HepG2 (cell line): ENCODE measurements around the gene TASP1. TPM values are rescaled to one million over a fixed set of nuclear protein-coding genes. Genes with fewer than 3 reads are reported as not detected.

ENCODE experiments used
- ELF3 ChIP-seq: IDR thresholded peaks from 2 replicates; pipeline ENCODE4 v1.6.1; 2016; ENCODE audit warnings: missing genetic modification reagents, missing compliant biosample characterization
- FOSL2 ChIP-seq: sonication (generic); formaldehyde crosslinking; IDR thresholded peaks from 2 replicates; pipeline ENCODE4 v1.4.0; 2020; ENCODE audit warnings: missing genetic modification reagents
- HDAC2 ChIP-seq: sonication (generic); formaldehyde crosslinking; IDR thresholded peaks from 2 replicates; pipeline ENCODE4 v1.4.0; 2020; ENCODE audit warnings: missing genetic modification reagents
- REL ChIP-seq: sonication (generic); formaldehyde crosslinking; conservative IDR thresholded peaks from 2 replicates; pipeline ENCODE4 v1.8.0; 2022; ENCODE audit warnings: mild to moderate bottlenecking, missing genetic modification reagents, moderate library complexity
- SALL2 ChIP-seq: sonication (generic); formaldehyde crosslinking; IDR thresholded peaks from 2 replicates; pipeline ENCODE4 v1.8.1; 2023; ENCODE audit warnings: mild to moderate bottlenecking, missing genetic modification reagents, inconsistent platforms
- SOX6 ChIP-seq, 2 experiments: fragments of 450-650 bp in 1 of 2; sonication (generic) in 1 of 2; formaldehyde crosslinking in 1 of 2; IDR thresholded peaks; 2 replicates each; pipeline versions ENCODE4 v1.4.0 to v1.6.1; 2017 to 2020; ENCODE audit warnings: antibody characterized with exemption in 1 of 2, mild to moderate bottlenecking in 1 of 2, missing genetic modification reagents in 1 of 2
- STAG1 ChIP-seq: sonication (generic); formaldehyde crosslinking; IDR thresholded peaks from 2 replicates; pipeline ENCODE4 v1.4.0; 2020; ENCODE audit warnings: missing genetic modification reagents
- TCF7 ChIP-seq: sonication (generic); IDR thresholded peaks from 2 replicates; pipeline ENCODE4 v1.6.1; 2016; ENCODE audit warnings: antibody characterized with exemption, low read depth
- TEAD3 ChIP-seq: optimal IDR thresholded peaks from 2 replicates; pipeline ENCODE3; 2016; ENCODE audit warnings: borderline replicate concordance
- ZBTB7A ChIP-seq: sonication (generic); formaldehyde crosslinking; IDR thresholded peaks from 2 replicates; pipeline ENCODE4 v1.8.0; 2022; ENCODE audit warnings: mild to moderate bottlenecking, missing genetic modification reagents
- ZMYM4 ChIP-seq: sonication (generic); formaldehyde crosslinking; IDR thresholded peaks from 2 replicates; pipeline ENCODE4 v1.8.1; 2023; ENCODE audit warnings: mild to moderate bottlenecking, missing genetic modification reagents
- ZNF773 ChIP-seq: sonication (generic); formaldehyde crosslinking; IDR thresholded peaks from 2 replicates; pipeline ENCODE4 v1.4.0; 2020; ENCODE audit warnings: missing genetic modification reagents, borderline replicate concordance
- ZSCAN20 ChIP-seq: sonication (generic); formaldehyde crosslinking; IDR thresholded peaks from 2 replicates; pipeline ENCODE4 v1.4.0; 2020; ENCODE audit warnings: missing genetic modification reagents, mild to moderate bottlenecking, borderline replicate concordance
- ZSCAN31 ChIP-seq: sonication (generic); formaldehyde crosslinking; IDR thresholded peaks from 2 replicates; pipeline ENCODE4 v1.5.0; 2020; ENCODE audit warnings: low read depth, mild to moderate bottlenecking, missing genetic modification reagents
- polyA plus RNA-seq, 8 experiments: library from polyadenylated mRNA; depleted of rRNA in 3 of 8; stranded (reverse) in 7 of 8; unstranded in 1 of 8; fragments of >200 nt; fragmentation: Illumina TruSeq in 4 of 8; extraction: Trizol in 4 of 8; gene quantifications; 2 replicates each; pipeline versions ENCODE4 v1.2.1 to v1.2.3, GENCODE V29; 2011 to 2016; ENCODE audit warnings: low read depth in 4 of 8, missing spikeins in 1 of 8, mixed read lengths in 1 of 8; ENCODE audit not compliant: insufficient read depth in 1 of 8
- total RNA-seq, 5 experiments: library from RNA; depleted of rRNA; stranded (reverse); fragments of >200 nt; fragmentation: Illumina TruSeq; extraction: Trizol; gene quantifications; 2 replicates each; pipeline ENCODE4 v1.2.3, GENCODE V29; 2016; ENCODE audit warnings: low read depth in 1 of 5
- TF ChIP-seq, protein P1 (sequence below): sonication (generic); formaldehyde crosslinking; conservative IDR thresholded peaks from 2 replicates; pipeline ENCODE4 v1.8.0; 2022; ENCODE audit warnings: missing genetic modification reagents
- TF ChIP-seq, protein P2 (sequence below): sonication (generic); formaldehyde crosslinking; IDR thresholded peaks from 2 replicates; pipeline ENCODE4 v1.4.0; 2020; ENCODE audit warnings: missing genetic modification reagents
- TF ChIP-seq, protein P3 (sequence below): sonication (generic); formaldehyde crosslinking; IDR thresholded peaks from 2 replicates; pipeline ENCODE4 v1.5.1; 2020; ENCODE audit warnings: missing genetic modification reagents, mild to moderate bottlenecking, borderline replicate concordance
- TF ChIP-seq, protein P4 (sequence below): sonication (generic); formaldehyde crosslinking; IDR thresholded peaks from 2 replicates; pipeline ENCODE4 v1.8.0; 2022; ENCODE audit warnings: mild to moderate bottlenecking, missing genetic modification reagents, borderline replicate concordance
- TF ChIP-seq, protein P5 (sequence below): sonication (generic); formaldehyde crosslinking; IDR thresholded peaks from 2 replicates; pipeline ENCODE4 v1.8.1; 2022; ENCODE audit warnings: low read depth, mild to moderate bottlenecking, missing genetic modification reagents

Gene TASP1
- total and polyA plus RNA-seq, 2 of the 13 experiments (the other 11 are each of a cell fraction or from before 2014, with no cell fraction given), result 10.0 to 25.2 TPM

DNA sequence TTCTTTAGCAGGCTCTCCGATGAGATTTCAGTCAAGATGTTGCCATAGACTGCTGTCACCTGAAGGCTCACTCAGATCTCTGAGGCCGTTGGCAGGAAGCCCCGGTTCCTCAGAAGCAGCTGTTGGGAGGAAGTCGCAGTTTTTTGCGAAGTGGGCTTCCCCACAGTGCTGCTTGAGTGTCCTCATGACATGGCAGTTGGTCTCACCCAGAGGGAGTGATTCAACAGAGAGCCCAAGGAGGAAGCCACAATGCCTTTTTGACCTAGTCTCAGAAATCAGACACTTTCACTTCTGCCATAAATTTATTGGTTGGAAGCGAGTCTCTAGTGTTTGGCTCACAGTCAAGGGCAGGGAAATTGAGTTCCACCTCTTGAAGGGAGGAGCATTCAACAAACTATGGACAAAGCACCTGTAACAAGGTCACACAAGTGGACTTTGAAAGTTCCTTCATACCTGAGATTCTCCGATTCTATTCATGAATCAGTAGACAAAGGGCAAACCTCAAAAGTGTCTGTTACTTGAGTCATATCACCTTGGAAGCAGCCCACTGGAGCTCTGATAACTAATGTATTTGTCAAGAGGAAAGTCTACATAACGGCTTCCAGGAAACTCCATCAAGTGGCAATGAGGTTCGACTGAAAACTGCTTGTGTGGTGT lies 208.3 kb downstream of the TASP1 start (continued):
- TF ChIP-seq, protein P1, sequence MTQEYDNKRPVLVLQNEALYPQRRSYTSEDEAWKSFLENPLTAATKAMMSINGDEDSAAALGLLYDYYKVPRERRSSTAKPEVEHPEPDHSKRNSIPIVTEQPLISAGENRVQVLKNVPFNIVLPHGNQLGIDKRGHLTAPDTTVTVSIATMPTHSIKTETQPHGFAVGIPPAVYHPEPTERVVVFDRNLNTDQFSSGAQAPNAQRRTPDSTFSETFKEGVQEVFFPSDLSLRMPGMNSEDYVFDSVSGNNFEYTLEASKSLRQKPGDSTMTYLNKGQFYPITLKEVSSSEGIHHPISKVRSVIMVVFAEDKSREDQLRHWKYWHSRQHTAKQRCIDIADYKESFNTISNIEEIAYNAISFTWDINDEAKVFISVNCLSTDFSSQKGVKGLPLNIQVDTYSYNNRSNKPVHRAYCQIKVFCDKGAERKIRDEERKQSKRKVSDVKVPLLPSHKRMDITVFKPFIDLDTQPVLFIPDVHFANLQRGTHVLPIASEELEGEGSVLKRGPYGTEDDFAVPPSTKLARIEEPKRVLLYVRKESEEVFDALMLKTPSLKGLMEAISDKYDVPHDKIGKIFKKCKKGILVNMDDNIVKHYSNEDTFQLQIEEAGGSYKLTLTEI (CRISPR knock-in tag), result no peak
- TF ChIP-seq ZMYM4, result peak; percentile 81
- TF ChIP-seq HDAC2 (CRISPR knock-in tag), result peak; percentile 54
- TF ChIP-seq ZBTB7A (CRISPR knock-in tag), result no peak
- TF ChIP-seq, protein P2, sequence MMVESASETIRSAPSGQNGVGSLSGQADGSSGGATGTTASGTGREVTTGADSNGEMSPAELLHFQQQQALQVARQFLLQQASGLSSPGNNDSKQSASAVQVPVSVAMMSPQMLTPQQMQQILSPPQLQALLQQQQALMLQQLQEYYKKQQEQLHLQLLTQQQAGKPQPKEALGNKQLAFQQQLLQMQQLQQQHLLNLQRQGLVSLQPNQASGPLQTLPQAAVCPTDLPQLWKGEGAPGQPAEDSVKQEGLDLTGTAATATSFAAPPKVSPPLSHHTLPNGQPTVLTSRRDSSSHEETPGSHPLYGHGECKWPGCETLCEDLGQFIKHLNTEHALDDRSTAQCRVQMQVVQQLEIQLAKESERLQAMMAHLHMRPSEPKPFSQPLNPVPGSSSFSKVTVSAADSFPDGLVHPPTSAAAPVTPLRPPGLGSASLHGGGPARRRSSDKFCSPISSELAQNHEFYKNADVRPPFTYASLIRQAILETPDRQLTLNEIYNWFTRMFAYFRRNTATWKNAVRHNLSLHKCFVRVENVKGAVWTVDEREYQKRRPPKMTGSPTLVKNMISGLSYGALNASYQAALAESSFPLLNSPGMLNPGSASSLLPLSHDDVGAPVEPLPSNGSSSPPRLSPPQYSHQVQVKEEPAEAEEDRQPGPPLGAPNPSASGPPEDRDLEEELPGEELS (CRISPR knock-in tag), result peak; percentile 32; the same call in 1 of the 2 replicates
- TF ChIP-seq, protein P3, sequence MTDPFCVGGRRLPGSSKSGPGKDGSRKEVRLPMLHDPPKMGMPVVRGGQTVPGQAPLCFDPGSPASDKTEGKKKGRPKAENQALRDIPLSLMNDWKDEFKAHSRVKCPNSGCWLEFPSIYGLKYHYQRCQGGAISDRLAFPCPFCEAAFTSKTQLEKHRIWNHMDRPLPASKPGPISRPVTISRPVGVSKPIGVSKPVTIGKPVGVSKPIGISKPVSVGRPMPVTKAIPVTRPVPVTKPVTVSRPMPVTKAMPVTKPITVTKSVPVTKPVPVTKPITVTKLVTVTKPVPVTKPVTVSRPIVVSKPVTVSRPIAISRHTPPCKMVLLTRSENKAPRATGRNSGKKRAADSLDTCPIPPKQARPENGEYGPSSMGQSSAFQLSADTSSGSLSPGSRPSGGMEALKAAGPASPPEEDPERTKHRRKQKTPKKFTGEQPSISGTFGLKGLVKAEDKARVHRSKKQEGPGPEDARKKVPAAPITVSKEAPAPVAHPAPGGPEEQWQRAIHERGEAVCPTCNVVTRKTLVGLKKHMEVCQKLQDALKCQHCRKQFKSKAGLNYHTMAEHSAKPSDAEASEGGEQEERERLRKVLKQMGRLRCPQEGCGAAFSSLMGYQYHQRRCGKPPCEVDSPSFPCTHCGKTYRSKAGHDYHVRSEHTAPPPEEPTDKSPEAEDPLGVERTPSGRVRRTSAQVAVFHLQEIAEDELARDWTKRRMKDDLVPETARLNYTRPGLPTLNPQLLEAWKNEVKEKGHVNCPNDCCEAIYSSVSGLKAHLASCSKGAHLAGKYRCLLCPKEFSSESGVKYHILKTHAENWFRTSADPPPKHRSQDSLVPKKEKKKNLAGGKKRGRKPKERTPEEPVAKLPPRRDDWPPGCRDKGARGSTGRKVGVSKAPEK (CRISPR knock-in tag), result no peak
- TF ChIP-seq, protein P4, sequence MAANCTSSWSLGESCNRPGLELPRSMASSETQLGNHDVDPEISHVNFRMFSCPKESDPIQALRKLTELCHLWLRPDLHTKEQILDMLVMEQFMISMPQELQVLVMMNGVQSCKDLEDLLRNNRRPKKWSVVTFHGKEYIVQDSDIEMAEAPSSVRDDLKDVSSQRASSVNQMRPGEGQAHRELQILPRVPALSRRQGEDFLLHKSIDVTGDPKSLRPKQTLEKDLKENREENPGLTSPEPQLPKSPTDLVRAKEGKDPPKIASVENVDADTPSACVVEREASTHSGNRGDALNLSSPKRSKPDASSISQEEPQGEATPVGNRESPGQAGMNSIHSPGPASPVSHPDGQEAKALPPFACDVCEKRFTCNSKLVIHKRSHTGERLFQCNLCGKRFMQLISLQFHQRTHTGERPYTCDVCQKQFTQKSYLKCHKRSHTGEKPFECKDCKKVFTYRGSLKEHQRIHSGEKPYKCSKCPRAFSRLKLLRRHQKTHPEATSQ (CRISPR knock-in tag), result no peak; the same call in 1 of the 2 replicates
- TF ChIP-seq ELF3 (CRISPR knock-in tag), result peak; percentile 81
- no peak for TF ChIP-seq STAG1 (CRISPR knock-in tag)
- TF ChIP-seq SALL2 (CRISPR knock-in tag), result no peak
- TF ChIP-seq TEAD3 (CRISPR knock-in tag), result peak; percentile 90
- TF ChIP-seq FOSL2 (CRISPR knock-in tag), result peak; percentile 78
- no peak for TF ChIP-seq ZNF773 (CRISPR knock-in tag)
- no peak for TF ChIP-seq ZSCAN31
- TF ChIP-seq ZSCAN20 (CRISPR knock-in tag), result no peak
- no peak for TF ChIP-seq REL (CRISPR knock-in tag)
- no peak for TF ChIP-seq TCF7
- TF ChIP-seq, protein P5, sequence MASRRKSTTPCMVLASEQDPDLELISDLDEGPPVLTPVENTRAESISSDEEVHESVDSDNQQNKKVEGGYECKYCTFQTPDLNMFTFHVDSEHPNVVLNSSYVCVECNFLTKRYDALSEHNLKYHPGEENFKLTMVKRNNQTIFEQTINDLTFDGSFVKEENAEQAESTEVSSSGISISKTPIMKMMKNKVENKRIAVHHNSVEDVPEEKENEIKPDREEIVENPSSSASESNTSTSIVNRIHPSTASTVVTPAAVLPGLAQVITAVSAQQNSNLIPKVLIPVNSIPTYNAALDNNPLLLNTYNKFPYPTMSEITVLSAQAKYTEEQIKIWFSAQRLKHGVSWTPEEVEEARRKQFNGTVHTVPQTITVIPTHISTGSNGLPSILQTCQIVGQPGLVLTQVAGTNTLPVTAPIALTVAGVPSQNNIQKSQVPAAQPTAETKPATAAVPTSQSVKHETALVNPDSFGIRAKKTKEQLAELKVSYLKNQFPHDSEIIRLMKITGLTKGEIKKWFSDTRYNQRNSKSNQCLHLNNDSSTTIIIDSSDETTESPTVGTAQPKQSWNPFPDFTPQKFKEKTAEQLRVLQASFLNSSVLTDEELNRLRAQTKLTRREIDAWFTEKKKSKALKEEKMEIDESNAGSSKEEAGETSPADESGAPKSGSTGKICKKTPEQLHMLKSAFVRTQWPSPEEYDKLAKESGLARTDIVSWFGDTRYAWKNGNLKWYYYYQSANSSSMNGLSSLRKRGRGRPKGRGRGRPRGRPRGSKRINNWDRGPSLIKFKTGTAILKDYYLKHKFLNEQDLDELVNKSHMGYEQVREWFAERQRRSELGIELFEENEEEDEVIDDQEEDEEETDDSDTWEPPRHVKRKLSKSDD (CRISPR knock-in tag), result no peak
- TF ChIP-seq SOX6 (IDR thresholded peaks at IDR 0.05), result no peak
- TF ChIP-seq SOX6 (CRISPR knock-in tag; IDR thresholded peaks at IDR 0.05), result peak; percentile 75
